ENCODE measurements around the gene FIBCD1.
"Not testable (repeated sequence)": the region's sequence is repeated elsewhere in the genome, so short reads cannot be mapped to it uniquely, and the experiment has no call there.

The FIBCD1 gene

DNA sequence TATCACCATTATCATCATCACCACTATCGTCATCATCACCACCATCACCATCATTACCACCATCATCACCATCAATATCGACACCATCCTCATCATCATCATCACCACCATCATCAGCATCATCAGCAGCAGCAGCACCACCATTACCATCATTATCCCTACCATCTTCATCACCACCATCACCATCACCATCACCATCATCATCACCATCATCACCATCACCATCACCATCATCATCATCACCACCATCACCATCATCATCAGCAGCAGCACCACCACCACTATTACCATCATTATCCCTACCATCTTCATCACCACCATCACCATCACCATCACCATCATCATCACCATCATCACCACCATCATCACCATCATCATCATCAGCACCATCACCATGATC, 15.9 kb upstream of the FIBCD1 start:
- not testable (repeated sequence) for DNase-seq (ENCODE audit: low read depth)

DNA sequence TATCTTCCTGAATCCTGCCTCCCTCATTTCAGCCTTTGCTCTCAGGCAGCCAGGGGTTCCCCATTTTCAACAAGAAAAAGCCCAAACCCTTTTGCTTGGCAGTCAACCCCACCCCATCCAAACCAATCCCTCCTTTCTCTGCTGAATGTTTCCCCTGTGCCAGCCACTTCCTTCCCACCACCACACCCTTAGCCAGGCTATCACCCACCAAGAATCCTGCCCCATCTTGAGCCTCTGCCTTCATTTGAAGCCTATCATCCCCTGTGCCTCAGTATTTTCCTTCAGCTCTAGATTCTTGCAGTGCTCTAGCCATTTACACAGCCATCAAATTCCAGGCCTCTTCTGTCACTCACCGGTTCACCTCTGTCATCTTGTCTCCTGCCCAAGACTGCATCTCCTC, 15.3 kb upstream of the FIBCD1 start:
- DNase-seq (ENCODE audit: low read depth): no peak

DNA sequence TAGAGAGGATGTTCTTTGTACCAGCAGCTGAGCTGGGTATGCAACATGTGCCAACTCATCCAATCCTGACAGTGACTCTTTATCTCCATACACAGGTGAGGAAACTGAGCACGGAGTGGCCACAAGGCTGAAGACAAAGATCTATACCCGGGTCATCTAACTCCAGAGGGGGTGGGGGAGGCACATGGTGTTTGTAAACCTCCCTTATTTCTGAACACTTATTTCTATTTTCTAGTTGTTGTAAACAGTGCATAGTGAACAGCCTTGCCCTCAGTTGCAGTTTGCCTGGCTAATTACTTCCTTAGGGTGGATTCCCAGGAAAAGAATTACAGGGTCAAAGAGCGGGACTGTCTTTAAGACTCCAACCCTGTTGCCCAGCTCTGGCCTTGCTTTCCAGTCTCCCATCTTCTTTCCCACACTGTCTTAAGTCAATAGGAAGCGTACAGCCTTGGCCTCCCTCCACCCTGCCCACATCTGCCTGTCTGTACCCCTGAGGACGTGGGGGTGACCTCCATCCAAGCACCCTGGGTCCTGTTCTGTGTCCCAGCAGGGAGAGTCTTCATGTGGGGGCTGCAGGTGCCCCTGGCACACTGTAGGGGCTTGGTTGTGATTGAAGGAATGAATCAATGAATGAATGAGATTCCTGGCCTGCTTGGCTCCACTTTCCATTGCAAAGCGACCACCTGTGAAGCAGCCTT, 13.2 kb upstream of the FIBCD1 start:
- no peak for DNase-seq (ENCODE audit: low read depth)

DNA sequence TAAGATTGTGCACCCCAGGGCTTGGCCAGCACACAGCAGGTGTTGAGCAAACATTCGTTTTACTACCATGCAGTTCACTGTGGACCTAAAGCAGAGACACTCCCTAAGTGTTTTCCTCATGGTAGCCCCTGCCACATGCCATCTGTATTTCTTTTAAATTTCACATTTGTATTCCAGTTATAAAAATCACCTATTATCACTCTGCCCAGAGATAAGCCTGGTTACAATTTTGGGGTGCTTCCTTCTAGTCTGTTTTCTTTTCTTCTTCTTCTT, 10.9 kb upstream of the FIBCD1 start:
- no peak for DNase-seq (ENCODE audit: low read depth)

DNA sequence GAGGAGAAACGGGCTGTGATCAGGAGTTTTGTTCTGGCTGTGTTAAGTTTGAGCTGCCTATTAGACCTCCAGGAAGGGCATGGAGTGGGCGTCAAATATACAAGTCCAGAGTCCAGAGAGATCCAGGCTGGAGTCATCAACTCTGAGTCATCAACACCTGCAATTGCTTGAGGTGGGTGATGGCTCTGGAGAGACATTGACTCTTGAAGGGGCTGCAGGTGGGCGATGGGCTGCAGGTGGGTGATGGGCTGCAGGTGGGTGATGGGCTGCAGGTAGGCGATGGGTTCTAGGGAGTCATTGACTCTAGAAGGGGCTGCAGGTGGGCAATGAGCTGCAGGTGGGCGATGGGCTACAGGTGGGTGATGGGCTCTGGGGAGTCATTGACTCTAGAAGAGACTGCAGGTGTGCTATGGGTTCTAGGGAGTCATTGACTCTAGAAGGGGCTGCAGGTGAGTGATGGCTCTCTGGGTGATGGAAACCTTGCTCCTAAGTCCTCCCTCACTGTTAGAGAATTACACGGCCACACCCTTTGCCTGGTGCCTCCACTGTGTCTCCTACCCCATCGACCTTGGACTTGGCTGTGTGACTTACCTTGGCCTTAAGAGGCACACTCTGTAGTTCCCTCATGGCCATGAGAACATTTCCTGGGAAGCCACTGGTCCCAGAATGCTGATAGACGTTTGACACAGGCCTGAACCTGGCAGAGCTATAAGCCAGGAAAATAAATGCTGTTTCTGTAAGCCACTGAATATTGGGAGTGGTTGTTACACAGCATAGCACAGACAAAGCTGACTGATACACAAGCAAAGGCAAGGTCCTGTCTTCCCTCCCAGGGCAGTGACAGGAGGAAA, 10.4 kb upstream of the FIBCD1 start:
- no peak for DNase-seq (ENCODE audit: low read depth)

DNA sequence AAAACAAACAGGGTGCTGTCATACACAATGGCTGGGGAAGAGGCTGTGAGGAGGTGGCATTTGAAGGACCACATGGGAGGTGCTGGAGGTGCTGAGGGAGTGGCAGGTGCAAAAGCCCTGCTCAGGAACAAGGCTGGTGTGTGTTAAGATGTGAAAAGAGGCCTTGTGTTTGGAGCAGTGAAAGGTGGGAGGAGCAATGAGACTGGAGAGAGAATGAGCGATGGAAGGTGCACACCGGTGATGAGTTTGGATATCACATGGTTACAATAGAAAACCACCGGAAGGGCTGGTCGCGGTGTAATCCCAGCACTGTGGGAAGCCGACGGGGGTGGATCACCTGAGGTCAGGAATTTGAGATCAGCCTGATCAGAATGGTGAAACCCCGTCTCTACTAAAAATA, 9.2 kb upstream of the FIBCD1 start:
- DNase-seq (ENCODE audit: low read depth): no peak

DNA sequence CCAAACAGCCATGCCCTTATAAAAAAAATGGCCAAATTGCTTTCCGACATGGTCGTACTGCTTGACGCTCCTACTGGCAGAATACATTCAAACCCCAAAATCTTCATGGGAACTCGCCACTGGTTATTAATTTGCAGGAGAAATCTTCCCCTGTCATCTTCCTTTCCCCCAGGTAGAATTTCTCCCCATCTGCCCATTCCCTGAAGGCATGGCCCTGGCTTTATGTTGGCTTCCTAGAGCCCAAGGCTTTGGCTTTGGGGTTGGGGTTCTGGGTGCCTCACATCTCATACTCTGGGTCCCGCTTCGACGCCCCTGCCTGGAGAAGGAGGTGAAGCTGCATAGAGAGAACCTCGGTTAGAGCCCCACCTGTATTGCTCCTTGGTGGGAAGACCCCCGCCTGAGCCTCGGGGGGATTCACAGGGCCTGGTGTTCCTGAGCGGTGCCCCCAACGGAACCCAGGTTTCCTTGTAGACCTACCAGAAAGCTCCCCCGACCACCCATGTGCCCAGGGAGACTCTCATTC, 8.6 kb upstream of the FIBCD1 start:
- DNase-seq (ENCODE audit: low read depth): no peak

DNA sequence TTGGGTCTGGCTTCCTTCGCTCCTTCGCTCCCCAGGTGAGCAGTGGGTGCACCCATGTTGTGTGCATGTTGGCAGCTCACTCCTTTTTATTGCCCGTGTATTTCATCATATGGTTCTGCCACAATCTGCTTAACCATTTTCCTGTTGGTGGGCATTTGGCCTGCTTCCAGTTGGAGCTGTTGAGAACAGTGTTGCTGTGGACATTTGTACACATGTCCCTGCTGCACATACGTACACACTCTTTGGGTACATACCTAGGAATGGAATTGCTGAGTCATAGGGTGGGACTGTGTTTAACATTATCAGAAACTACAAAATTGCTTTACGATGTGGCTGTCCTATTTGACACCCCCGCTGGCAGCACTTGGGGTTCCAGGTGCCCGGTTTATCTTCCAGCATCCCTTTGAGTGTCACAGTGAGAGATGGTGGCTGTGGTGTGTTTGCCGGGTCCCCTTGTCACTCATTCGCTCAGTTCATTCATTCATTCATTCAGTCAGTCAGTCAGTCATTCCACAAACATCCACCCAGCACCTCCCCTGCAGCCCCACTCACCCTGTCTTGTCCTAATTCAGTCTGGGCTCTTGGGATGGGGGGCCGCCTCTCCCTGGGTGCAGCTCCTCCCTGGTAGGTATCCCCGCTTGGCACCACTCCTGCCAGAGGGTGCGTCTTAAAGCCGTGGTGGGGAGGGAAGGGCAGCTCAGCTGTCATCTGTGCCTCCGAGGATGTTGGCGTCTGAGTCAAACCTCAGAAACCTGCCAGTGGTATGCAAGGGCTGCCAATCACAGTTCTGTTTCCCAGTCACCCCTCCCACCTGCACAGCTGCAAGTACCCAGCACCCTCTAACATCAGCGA, 7.9 kb upstream of the FIBCD1 start:
- no peak for DNase-seq (ENCODE audit: low read depth)

DNA sequence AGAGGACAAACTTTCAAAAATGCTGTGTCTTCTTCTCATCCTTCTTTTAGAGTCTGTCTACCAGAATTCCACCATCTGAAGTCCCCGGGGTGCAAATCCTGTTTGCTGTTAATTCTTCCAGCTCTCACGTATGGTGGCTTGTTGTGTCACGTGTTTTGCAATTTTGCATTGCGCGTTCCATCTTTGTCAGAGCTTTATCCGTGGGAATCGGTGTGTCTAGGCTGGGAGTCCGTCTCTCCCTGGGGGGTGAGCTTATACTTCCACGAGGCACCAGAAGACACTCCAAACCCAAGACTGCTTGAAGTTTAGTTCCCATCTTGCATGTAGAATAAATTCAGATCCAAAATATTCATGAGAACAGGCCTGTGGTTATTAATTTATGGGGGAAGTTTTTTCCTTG, 6.1 kb upstream of the FIBCD1 start:
- DNase-seq (ENCODE audit: low read depth): no peak

DNA sequence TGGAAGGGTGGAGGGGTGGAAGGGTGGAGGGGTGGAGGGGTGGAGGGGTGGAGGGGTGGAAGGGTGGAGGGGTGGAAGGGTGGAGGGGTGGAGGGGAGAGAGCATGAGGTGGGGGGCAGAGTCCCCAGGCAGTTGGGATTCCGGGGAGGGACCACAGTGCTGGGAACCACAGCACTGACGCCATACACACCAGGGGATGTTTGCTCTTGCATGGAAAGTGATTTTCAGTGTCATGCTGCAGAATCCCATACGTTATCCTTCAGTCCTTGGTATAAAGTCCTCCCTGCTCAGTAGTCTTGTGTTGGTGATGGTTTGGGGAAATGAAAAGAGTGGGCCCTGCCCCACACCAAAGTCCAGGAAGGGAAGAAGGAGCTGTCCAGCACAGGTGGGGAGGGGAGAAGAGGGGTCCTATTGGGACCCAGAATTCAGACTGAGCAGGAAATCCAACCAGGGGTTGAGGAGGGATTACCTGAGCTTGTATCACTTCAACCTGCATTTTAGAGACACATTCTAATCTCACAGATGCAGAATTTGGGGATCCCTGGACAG, 5.5 kb upstream of the FIBCD1 start:
- no peak for DNase-seq (ENCODE audit: low read depth)

DNA sequence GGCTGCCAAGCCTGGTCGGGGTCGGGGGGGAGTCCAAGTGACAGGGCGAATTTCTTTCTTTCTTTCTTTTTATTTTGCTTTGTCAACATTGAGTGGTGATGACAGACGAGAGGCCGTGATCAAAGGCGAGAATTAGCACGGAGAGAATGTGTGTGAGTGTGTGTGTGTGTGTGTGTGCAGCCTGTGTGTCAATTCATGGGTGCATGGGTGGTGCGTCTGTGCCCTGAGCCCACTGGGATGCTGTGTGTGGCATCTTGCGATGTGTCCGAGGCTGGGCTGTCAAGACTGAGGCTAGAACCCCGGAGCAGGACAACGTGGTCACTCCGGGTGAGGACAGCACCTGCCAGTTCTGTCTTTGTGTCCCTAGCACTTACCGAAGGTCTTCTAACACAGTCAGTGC, 4.7 kb upstream of the FIBCD1 start:
- no peak for DNase-seq (ENCODE audit: low read depth)

DNA sequence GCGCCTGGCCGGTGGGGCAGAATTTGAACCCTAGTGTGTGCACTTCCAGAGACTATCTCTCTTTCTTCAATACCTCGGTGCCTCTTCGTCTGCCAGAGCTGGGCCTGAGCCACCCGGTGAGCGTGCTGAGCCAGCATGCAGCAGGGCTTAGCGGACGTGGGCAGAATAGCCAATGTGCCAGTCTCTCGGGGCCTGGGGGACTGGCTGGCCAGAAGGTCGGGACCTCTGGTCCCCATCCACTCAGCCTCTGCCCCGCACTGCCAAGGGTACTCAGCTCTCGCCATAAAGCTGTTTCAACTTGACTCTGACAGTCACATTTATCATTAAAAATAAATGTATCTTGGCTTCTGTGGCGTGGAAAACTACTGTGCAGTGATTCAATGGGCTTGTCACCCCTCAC, 4.2 kb upstream of the FIBCD1 start:
- no peak for DNase-seq (ENCODE audit: low read depth)

DNA sequence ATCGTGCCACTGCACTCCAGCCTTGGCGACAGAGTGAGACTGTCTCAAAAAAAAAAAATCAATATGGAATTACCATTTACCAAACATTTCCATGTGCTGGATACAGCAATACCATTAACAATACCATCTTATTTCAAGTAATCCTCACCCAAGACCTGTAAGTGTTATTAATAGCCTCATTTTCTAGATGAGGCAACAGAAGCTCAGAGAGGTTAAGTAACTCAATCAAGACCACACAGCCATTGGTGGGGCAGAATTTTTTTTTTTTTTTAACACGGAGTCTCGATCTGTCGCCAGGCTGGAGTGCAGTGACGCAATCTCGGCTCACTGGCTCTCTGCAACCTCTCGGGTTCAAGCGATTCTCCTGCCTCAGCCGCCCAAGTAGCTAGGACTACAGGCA, 3.6 kb upstream of the FIBCD1 start:
- DNase-seq (ENCODE audit: low read depth): no peak

DNA sequence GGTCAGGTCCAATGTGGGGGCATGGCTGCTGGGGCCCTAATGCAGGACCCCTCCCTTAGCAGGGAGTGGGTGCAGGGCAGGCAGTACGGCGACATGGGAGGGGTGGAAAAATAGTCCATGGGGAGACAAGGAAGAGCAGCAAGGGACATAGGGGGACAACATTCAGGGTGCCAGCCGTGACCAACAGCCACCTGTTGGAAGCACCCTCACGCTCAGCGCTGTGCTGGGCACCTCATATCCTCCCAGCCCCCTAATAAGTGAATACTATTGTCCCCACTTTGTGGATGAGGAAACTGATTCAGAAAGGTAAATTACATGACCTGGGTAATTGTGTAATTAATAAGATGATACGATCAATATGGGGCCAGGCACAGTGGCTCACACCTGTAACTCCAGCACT, 3.0 kb upstream of the FIBCD1 start:
- DNase-seq (ENCODE audit: low read depth): no peak

DNA sequence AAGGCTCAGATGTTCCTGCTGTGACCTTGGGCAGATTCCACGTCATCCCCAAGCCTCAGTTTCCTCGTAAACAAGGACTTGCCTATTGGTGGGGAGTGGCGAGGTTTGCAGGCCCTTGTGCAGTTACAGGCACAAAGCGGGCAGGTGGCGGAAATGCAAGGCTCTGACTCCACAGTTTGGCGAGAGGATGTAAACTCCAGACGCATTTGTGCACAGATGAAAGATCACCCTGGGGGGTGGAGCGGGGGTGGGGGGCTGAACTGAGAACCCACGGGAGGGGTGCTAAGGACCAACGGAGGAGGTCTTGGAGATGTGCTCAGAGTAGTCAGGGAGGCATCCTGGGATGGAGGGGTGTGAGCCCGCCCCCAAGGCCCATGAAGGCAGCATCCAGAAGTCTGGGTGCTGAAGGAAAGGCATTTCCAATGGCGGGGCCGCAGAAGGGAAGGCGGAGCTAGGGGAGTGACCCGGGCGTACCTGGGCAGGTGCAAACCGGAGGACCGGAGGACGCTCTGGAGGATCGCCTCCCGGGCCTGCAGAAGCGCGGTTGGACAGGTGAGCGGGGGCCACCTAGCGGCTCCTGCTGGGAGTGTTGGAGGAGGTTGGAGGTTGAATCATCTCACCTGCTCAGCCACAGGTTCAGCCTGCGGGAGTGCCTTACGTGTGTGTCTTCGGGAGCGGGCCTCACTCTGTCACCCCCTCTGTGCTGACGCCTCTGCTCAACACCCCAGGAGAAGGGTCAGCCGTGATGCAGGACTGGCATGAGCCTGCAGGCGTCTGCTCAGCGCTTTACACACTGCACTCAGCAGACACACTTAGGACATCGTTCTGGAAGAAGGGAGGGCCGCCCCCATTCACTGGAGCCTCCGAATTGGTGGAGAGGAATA, 1.9 kb upstream of the FIBCD1 start:
- no peak for DNase-seq (ENCODE audit: low read depth)

DNA sequence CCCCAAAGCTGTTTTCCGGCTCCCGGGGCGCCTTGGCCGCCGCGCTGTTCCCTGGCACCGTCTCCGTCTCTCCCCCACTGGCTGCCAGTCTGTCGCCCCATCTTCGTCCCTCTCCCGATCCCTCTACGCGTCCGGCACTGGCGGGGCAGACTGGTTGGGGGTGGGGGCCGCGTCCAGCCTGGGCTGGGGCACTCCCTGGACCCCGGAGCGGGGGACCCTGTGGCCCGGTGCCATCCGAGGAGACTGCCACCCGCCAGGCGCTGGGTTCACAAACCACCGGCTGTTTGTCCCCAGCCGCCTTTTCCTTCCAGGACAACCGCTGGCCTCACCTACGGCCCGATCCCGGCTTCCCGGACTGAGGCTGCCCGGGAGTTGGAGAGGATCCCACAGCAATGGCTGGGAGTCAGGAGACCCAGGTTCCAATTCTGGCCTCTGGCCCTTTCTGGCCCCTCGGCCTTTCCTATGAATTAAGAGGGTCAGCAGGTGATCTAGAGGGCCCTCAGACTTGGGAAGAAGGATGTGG, 1.0 kb upstream of the FIBCD1 start:
- no peak for DNase-seq (ENCODE audit: low read depth)

DNA sequence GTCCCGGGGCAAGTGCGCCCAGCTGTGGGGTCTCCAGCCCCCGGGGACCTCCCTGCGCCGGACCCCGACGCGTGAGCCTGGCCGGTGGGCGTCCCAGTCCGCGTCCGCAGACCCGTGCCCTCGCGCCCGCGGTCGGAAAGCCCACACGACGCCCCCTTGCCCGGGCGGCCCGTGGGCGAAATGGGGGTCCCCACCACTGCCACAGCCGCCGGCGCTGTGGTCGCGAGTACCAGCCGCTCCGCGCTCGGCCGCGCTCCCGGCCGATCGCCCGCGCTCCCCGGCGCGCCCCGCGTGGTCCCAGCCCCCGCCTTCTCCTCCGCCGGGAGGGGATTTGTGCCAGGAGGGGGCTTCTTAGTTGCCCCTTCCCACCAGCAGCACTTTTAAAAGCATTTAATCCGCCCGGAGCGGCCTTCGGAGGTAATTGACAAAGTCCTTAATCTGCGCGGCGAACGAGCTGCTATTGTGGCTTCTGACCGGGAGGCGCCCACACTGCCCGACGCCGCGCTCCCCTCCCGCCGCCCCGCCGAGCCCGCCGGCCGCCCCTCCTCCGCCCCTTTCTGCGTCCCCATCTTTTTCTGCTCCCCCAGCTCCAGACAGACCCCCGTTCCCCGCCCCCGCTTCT, 469 bp upstream of the FIBCD1 start:
- no peak for DNase-seq (ENCODE audit: low read depth)

DNA sequence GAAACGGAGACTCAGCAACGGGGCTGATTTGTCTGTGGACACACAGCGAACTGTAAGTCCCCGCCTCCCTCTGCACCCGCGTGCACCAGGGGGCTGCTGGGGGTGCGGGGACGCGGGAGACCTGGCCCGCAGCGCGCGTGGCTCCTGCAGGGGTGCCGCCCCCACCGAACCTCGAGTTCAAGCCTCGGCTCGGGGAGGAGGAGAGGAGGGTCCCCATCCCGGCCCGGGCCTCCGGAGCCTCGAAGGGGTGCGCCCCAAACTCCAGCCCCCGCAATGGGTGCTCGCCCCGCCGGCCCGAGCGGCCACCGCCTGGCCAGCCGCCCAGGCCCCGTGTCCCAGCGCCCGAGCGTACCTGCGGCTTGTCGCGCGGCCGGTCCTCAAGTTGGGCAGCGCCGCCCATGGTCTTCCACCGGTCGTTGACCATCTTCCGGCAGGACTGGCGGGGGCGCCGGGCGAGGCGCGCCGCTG, 829 bp downstream of the FIBCD1 start:
- DNase-seq (ENCODE audit: low read depth): no peak

DNA sequence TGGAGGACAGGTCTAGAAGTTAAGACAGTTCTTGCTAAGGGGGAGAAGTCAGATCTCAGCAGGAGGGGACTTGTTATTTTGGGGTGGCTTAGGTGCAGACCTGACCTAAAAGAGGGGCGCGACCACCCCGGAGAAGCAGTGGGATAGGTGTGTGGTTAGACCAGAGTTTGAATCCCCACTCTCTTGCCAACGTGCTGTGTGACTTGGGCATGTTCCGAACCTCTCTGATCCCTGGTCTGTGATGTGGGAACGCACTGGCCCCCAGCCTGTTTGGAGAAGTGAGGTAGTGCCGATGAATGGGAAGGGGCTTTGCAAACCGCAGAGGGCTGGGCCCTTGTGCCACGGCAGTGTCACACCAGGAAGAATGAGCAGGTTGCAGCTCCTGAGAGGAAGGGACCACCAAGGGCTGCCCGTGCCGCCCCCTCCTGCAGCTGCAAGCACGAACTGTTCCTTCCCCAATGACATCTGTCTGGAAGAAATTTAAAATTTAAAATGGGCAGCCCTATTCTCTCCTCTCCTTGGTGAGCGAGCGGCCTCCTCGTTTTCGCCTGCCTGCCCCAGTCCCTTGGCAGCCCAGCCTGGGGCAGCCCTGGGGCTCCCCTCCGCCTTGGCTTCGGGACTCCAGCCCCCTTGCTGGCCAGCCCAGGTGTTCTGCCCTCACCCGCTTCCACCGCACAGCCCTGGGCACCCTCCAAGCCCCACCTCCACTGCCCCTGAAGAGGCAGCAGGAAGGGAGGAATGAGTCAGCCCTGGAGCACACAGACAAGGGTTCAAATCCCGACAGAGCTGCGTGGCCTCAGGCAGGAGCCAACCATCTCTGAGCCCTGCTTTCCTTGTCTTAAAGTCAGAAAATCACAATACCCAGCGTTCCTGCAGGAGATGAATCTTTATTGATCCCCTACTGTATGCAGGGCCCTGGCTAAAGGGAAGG, 1.6 kb downstream of the FIBCD1 start:
- no peak for DNase-seq (ENCODE audit: low read depth)
